HG03571 (cell line): ENCODE measurements around the gene ZNF688.

Experiments
- ATAC-seq: cut with Tn5 transposase; IDR thresholded peaks from one replicate; pipeline ENCODE4 v1.9.1; 2021; ENCODE audit not compliant: unreplicated experiment

The ZNF688 gene

GRCh38 chr16:30521873-30522641, 49.5 kb downstream of the ZNF688 start:
- no peak for ATAC-seq

- no peak for ATAC-seq
Observed at GRCh38 chr16:30521476-30521872, 50.0 kb downstream of the ZNF688 start.
